HCT116 (cell line): Measurements from ENCODE around the gene ITK. TPM values are rescaled to one million over a fixed set of nuclear protein-coding genes. Genes with fewer than 3 reads are reported as not detected.

Experiments
- ATAC-seq: fragments of 200-7000 bp; cut with Tn5 transposase; 2 replicates; pipeline ENCODE4 v1.9.1; 2020; ENCODE audit warnings: mild to moderate bottlenecking, moderate library complexity
- BruUV-seq: library from RNA; stranded (reverse); fragments of 400-500 nt; replicated peaks from 2 replicates; lab custom pipeline; 2021; lab: Mats Ljungman, UMichigan
- CTCF ChIA-PET: fragments of 300-600 bp; sonication (Branson Sonifier 250); formaldehyde crosslinking; loops from one replicate; lab custom pipeline; 2021; ENCODE audit warnings: antibody characterized with exemption; lab: Charles Lee
- POLR2A ChIA-PET: fragments of 300-600, 350-600 bp; sonication (Branson Sonifier 250); formaldehyde crosslinking; loops from one replicate; lab custom pipeline; 2021; ENCODE audit warnings: antibody characterized with exemption; lab: Charles Lee
- RAD21 ChIA-PET, 2 experiments: fragments of 300-600 bp; sonication (Branson Sonifier 250); formaldehyde crosslinking; loops; one replicate each; lab custom pipeline; 2023; ENCODE audit warnings: low total read pairs in 2 of 2; ENCODE audit not compliant: uncharacterized antibody in 2 of 2, unreplicated experiment in 2 of 2, low non-redundant PET in 1 of 2; lab: Charles Lee
- DNase-seq: peaks from one replicate; pipeline ENCODE4 v3.0.0-alpha.2; 2010; ENCODE audit warnings: low read depth, low spot score
- H2AFZ ChIP-seq: fragments of 200-600 bp; shearing (Covaris generic), sonication (generic); 2 replicates; pipeline ENCODE4 v1.6.1; 2017; ENCODE audit warnings: low read depth, mixed run types, mixed read lengths, antibody characterized with exemption, low read length; ENCODE audit not compliant: poor library complexity, severe bottlenecking
- H3K27ac ChIP-seq: 2 replicates; pipeline ENCODE4 v1.5.1; 2012; ENCODE audit warnings: low read depth, low read length
- H3K27me3 ChIP-seq: fragments of 200-600 bp; sonication (generic); 2 replicates; pipeline ENCODE4 v1.6.1; 2016; ENCODE audit warnings: mixed run types, low read length, mixed read lengths; ENCODE audit not compliant: insufficient read depth
- H3K36me3 ChIP-seq, 2 experiments: fragments of 200-500 bp in 1 of 2; fragments of 200-600 bp in 1 of 2; sonication (Bioruptor generic) in 1 of 2; sonication (generic) in 1 of 2; 2 replicates each; pipeline versions ENCODE4 v1.5.1 to v1.6.1; 2014 to 2016; ENCODE audit warnings: low read length in 2 of 2, inconsistent platforms in 1 of 2, mixed read lengths in 1 of 2, mixed run types in 1 of 2; ENCODE audit not compliant: insufficient read depth in 2 of 2, control insufficient read depth in 1 of 2
- H3K4me1 ChIP-seq, 2 experiments: fragments of 200-600 bp in 1 of 2; sonication (generic) in 1 of 2; 2 replicates each; pipeline versions ENCODE4 v1.5.1 to v1.6.1; 2012 to 2017; ENCODE audit warnings: low read length in 2 of 2, inconsistent platforms in 1 of 2, mild to moderate bottlenecking in 1 of 2, mixed read lengths in 1 of 2, mixed run types in 1 of 2, moderate library complexity in 1 of 2; ENCODE audit not compliant: insufficient read depth in 2 of 2, control insufficient read depth in 1 of 2
- H3K4me2 ChIP-seq: fragments of 200-600 bp; sonication (generic); 2 replicates; pipeline ENCODE4 v1.6.1; 2017; ENCODE audit warnings: mixed run types, low read length, mixed read lengths
- H3K4me3 ChIP-seq, 2 experiments: fragments of 200-600 bp in 1 of 2; sonication (generic) in 1 of 2; replicated peaks in 1 of 2; 2 replicates each; pipeline ENCODE4 v1.5.1; 2011 to 2016; ENCODE audit warnings: low read length in 2 of 2, control low read depth in 1 of 2, low read depth in 1 of 2, mild to moderate bottlenecking in 1 of 2, mixed read lengths in 1 of 2, mixed run types in 1 of 2
- H3K79me2 ChIP-seq: fragments of 200-600 bp; sonication (generic); 2 replicates; pipeline ENCODE4 v1.6.1; 2017; ENCODE audit warnings: mild to moderate bottlenecking, mixed run types, low read length, moderate library complexity, mixed read lengths; ENCODE audit not compliant: insufficient read depth
- H3K9ac ChIP-seq: fragments of 200-600 bp; sonication (generic); 2 replicates; pipeline ENCODE4 v1.6.1; 2016; ENCODE audit warnings: low read length, mixed read lengths
- H3K9me2 ChIP-seq: fragments of 200-600 bp; sonication (generic), shearing (Covaris generic); 2 replicates; pipeline ENCODE4 v1.6.1; 2017; ENCODE audit warnings: mixed run types, mild to moderate bottlenecking, moderate library complexity; ENCODE audit not compliant: insufficient read depth
- H3K9me3 ChIP-seq, 2 experiments: fragments of 200-500 bp in 1 of 2; fragments of 200-600 bp in 1 of 2; sonication (Bioruptor generic) in 1 of 2; sonication (generic) in 1 of 2; 2 replicates each; pipeline ENCODE4 v1.6.1; 2014 to 2017; ENCODE audit warnings: low read length in 2 of 2, mixed read lengths in 2 of 2, inconsistent platforms in 1 of 2, low read depth in 1 of 2, mild to moderate bottlenecking in 1 of 2, mixed run types in 1 of 2, moderate library complexity in 1 of 2; ENCODE audit not compliant: control insufficient read depth in 1 of 2, insufficient read depth in 1 of 2
- H4K20me1 ChIP-seq: fragments of 200-600 bp; sonication (generic), shearing (Covaris generic); 2 replicates; pipeline ENCODE4 v1.6.1; 2017; ENCODE audit warnings: mixed run types, mild to moderate bottlenecking, moderate library complexity; ENCODE audit not compliant: insufficient read depth
- EGR1 ChIP-seq: IDR thresholded peaks from 2 replicates; pipeline ENCODE4 v1.6.1; 2012; ENCODE audit warnings: low read depth
- ELF1 ChIP-seq: IDR thresholded peaks from 2 replicates; pipeline ENCODE4 v1.6.1; 2012; ENCODE audit warnings: low read depth, borderline replicate concordance
- JUND ChIP-seq: IDR thresholded peaks from 2 replicates; pipeline ENCODE4 v1.6.1; 2012
- POLR2A ChIP-seq: IDR thresholded peaks from 2 replicates; pipeline ENCODE4 v1.7.0; 2011; ENCODE audit warnings: borderline replicate concordance; ENCODE audit not compliant: insufficient read depth, insufficient read length; ENCODE audit errors: extremely low read depth
- POLR2AphosphoS5 ChIP-seq: IDR thresholded peaks from 2 replicates; pipeline ENCODE4 v1.6.1; 2011; ENCODE audit warnings: mild to moderate bottlenecking, low read depth, low read length, moderate library complexity
- SIN3A ChIP-seq: IDR thresholded peaks from 2 replicates; pipeline ENCODE4 v1.6.1; 2012; ENCODE audit warnings: low read depth
- SP1 ChIP-seq: IDR thresholded peaks from 2 replicates; pipeline ENCODE4 v1.6.1; 2012; ENCODE audit warnings: low read depth
- SRF ChIP-seq: IDR thresholded peaks from 2 replicates; pipeline ENCODE4 v1.6.1; 2012; ENCODE audit warnings: low read depth
- YY1 ChIP-seq: IDR thresholded peaks from 2 replicates; pipeline ENCODE4 v1.6.1; 2011; ENCODE audit warnings: low read length, low read depth, moderate library complexity, mild to moderate bottlenecking; ENCODE audit not compliant: insufficient replicate concordance; ENCODE audit errors: extremely low read depth
- ZFX ChIP-seq: fragments of 450-650 bp; IDR thresholded peaks from 2 replicates; pipeline ENCODE4 v1.6.1; 2017
- ZNF274 ChIP-seq: fragments of 200-500 bp; sonication (Bioruptor generic); IDR thresholded peaks from 2 replicates; pipeline ENCODE4 v1.6.1; 2014; ENCODE audit warnings: mild to moderate bottlenecking, low read depth, low read length, inconsistent platforms
- intact Hi-C: fragments of 100-400 bp; cut with micrococcal nuclease; formaldehyde crosslinking; loops from 2 replicates; pipeline ENCODE4 v1.10.0; 2022
- total RNA-seq: library from RNA; stranded (reverse); gene quantifications from one replicate; pipeline ENCODE4 v1.2.1, GENCODE V29; 2021; ENCODE audit not compliant: unreplicated experiment
- TF ChIP-seq, protein P1 (sequence below): IDR thresholded peaks from 2 replicates; pipeline ENCODE4 v1.6.1; 2012

ITK gene
- total RNA-seq, 1 experiment from 2014 or later, result 0.37 TPM

GRCh38 chr5:157300564-157300963, 119.9 kb downstream of the ITK start:
- no peak overlapping the region for H2AFZ ChIP-seq
- TF ChIP-seq ZFX, result no peak
- no peak for TF ChIP-seq SRF
- TF ChIP-seq, protein P1, sequence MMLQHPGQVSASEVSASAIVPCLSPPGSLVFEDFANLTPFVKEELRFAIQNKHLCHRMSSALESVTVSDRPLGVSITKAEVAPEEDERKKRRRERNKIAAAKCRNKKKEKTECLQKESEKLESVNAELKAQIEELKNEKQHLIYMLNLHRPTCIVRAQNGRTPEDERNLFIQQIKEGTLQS, result no peak
- no peak for TF ChIP-seq ELF1
- TF ChIP-seq SP1, result no peak
- no peak for TF ChIP-seq ZNF274
- TF ChIP-seq POLR2A, result no peak
- TF ChIP-seq POLR2AphosphoS5, result no peak
- H3K9ac ChIP-seq, result no peak overlapping the region
- RAD21 ChIA-PET, result no interaction called here
- H3K27ac ChIP-seq, result no peak overlapping the region
- ATAC-seq (no peak), DNase-seq (no peak)
- no peak overlapping the region for H3K4me3 ChIP-seq
- no TSS peak for BruUV-seq
- CTCF ChIA-PET, result no interaction called here
- H3K27me3 ChIP-seq, result no peaks in the 10 kb centered on the region
- H3K79me2 ChIP-seq, result no peaks in the 10 kb centered on the region
- H3K9me2 ChIP-seq, result no peaks in the 10 kb centered on the region
- H3K9me3 ChIP-seq, result no peaks in the 10 kb centered on the region
- POLR2A ChIA-PET, result no interaction called here
- no peaks in the 10 kb centered on the region for H3K36me3 ChIP-seq
- no peak overlapping the region for H3K4me2 ChIP-seq
- no peaks in the 10 kb centered on the region for H3K4me1 ChIP-seq
- no peaks in the 10 kb centered on the region for H4K20me1 ChIP-seq
- intact Hi-C loops, result no loop called here

GRCh38 chr5:157301066-157301465, 120.4 kb downstream of the ITK start:
- no peaks in the 10 kb centered on the region for H3K79me2 ChIP-seq
- no peaks in the 10 kb centered on the region for H4K20me1 ChIP-seq
- H3K4me2 ChIP-seq, result no peak overlapping the region
- no peaks in the 10 kb centered on the region for H3K9me3 ChIP-seq
- no peak overlapping the region for H3K4me3 ChIP-seq
- TF ChIP-seq SIN3A (no peak), EGR1 (no peak), JUND (no peak), YY1 (no peak), ZNF274 (no peak), POLR2A (no peak)
- BruUV-seq, result no TSS peak
- no peaks in the 10 kb centered on the region for H3K36me3 ChIP-seq
- no peak for ATAC-seq
- intact Hi-C loops, result no loop called here
- no peaks in the 10 kb centered on the region for H3K4me1 ChIP-seq
- no peak overlapping the region for H3K9ac ChIP-seq
- CTCF ChIA-PET, result no interaction called here
- H3K27ac ChIP-seq, result no peak overlapping the region
- POLR2A ChIA-PET, result no interaction called here
- no peaks in the 10 kb centered on the region for H3K27me3 ChIP-seq
- no peak overlapping the region for H2AFZ ChIP-seq
- H3K9me2 ChIP-seq, result no peaks in the 10 kb centered on the region
- RAD21 ChIA-PET, result no interaction called here
- DNase-seq, result no peak
